H1 (cell line): Measurements from ENCODE around the gene SLC24A4. TPM values are rescaled to one million over a fixed set of nuclear protein-coding genes. Genes with fewer than 3 reads are reported as not detected.

Experiments
- ASH2L ChIP-seq: fragments of 200-600, 300-600 bp; sonication (generic); IDR thresholded peaks from one replicate; pipeline ENCODE4 v1.7.1; 2017; ENCODE audit warnings: low read length
- CHD2 ChIP-seq: IDR thresholded peaks from 2 replicates; pipeline ENCODE4 v1.6.1; 2012; ENCODE audit warnings: low read length, improper control_type of control experiment
- CHD7 ChIP-seq: fragments of 300-600 bp; sonication (generic); IDR thresholded peaks from 2 replicates; pipeline ENCODE4 v1.7.1; 2012; ENCODE audit warnings: low read length, moderate library complexity, mild to moderate bottlenecking, inconsistent platforms; ENCODE audit not compliant: insufficient replicate concordance
- EP300 ChIP-seq, 2 experiments: IDR thresholded peaks; 1 replicate in 1 of 2; 2 replicates in 1 of 2; pipeline ENCODE4 v1.6.1; 2011 to 2012; ENCODE audit warnings: low read depth in 2 of 2, low read length in 2 of 2, mild to moderate bottlenecking in 2 of 2, borderline replicate concordance in 1 of 2, inconsistent platforms in 1 of 2, moderate library complexity in 1 of 2
- MAFK ChIP-seq: IDR thresholded peaks from 2 replicates; pipeline ENCODE4 v1.6.1; 2012; ENCODE audit warnings: low read depth, mild to moderate bottlenecking, improper control_type of control experiment, low read length
- MAX ChIP-seq: IDR thresholded peaks from 2 replicates; pipeline ENCODE4 v1.6.1; 2012; ENCODE audit warnings: inconsistent platforms
- PHF8 ChIP-seq: fragments of 200-600 bp; sonication (generic); conservative IDR thresholded peaks from 2 replicates; pipeline ENCODE4 v1.7.1; 2012; ENCODE audit warnings: low read depth, mild to moderate bottlenecking, inconsistent platforms, low read length, moderate library complexity
- SIRT6 ChIP-seq: IDR thresholded peaks from one replicate; pipeline ENCODE4 v1.7.1; 2012; ENCODE audit warnings: low read length, inconsistent platforms
- polyA plus RNA-seq, 7 experiments: library from polyadenylated mRNA; depleted of rRNA in 3 of 7; stranded (reverse) in 5 of 7; unstranded in 2 of 7; fragments of >200 nt in 5 of 7; fragments of 200-250 nt in 2 of 7; gene quantifications; 1 replicate in 5 of 7; 2 replicates in 1 of 7; 4 replicates in 1 of 7; pipeline versions ENCODE4 v1.2.1 to v1.2.3, GENCODE V29; 2011 to 2013; ENCODE audit warnings: missing spikeins in 2 of 7, mixed read lengths in 2 of 7
- total RNA-seq: library from RNA; stranded (reverse); fragmentation: NEBNext Ultra II Directional; extraction: Animal tissue kit (Norgen Biotek cat#: 25700); gene quantifications from 2 replicates; pipeline ENCODE4 v1.2.1, GENCODE V29; 2021

SLC24A4 gene
- total and polyA plus RNA-seq, 2 of the 8 experiments (the other 6 are each of a cell fraction or from before 2014, with no cell fraction given), result 0.27 to 0.89 TPM

- TF ChIP-seq CHD7 (no peak), PHF8 (no peak), EP300 (IDR thresholded peaks at IDR 0.05; ENCODE audit: borderline replicate concordance in 1 of 2, low read depth in 2 of 2, low read length in 2 of 2) (no peak), MAX (no peak), MAFK (no peak), CHD2 (no peak), ASH2L (no peak), SIRT6 (no peak)
Observed at GRCh38 chr14:92292673-92293072, 30.3 kb upstream of the SLC24A4 start (continued).
